ENCODE measurements around the gene C1QTNF6. TPM values are rescaled to one million over a fixed set of nuclear protein-coding genes. Genes with fewer than 3 reads are reported as not detected.
A peak's percentile ranks its signal among the peaks of the same experiment; 100 is the strongest.

Gene C1QTNF6
- total RNA-seq, 1 donor from 2014 or later: 5.3 TPM

- no peak for TF ChIP-seq CTCF (IDR thresholded peaks at IDR 0.05)
- H3K27ac ChIP-seq: no peak overlapping the region
- intact Hi-C loops (cut with DNase I): no loop called here
These were observed 36.8 kb upstream of the C1QTNF6 start for GRCh38 chr22:37224757-37225420.

GRCh38 chr22:37223965-37224551 is 36.0 kb upstream of the C1QTNF6 start:
- Histone ChIP-seq H3K9me3 (no peaks in the 10 kb centered on the region), H3K27ac (no peak overlapping the region), H3K36me3 (peaks cover 22% of the 10 kb centered on the region), H3K27me3 (ENCODE audit: low read depth) (peaks cover 4% of the 10 kb centered on the region), H3K4me1 (peaks cover 13% of the 10 kb centered on the region), H3K4me3 (no peak overlapping the region)
- DNase-seq (no peak), ATAC-seq (no peak)
- intact Hi-C loops (cut with DNase I): no loop called here
- TF ChIP-seq CTCF (IDR thresholded peaks at IDR 0.05): no peak

More at GRCh38 chr22:37224757-37225420, 36.8 kb upstream of the C1QTNF6 start:
- H3K4me1 ChIP-seq: peaks cover 22% of the 10 kb centered on the region
- H3K27me3 ChIP-seq (ENCODE audit: low read depth): no peaks in the 10 kb centered on the region
- no peak overlapping the region for H3K4me3 ChIP-seq
- ATAC-seq (no peak), DNase-seq (no peak)
- H3K36me3 ChIP-seq: peaks cover 22% of the 10 kb centered on the region
- H3K9me3 ChIP-seq: no peaks in the 10 kb centered on the region

- Histone ChIP-seq H3K4me1 (no peaks in the 10 kb centered on the region), H3K27me3 (ENCODE audit: low read depth) (peaks cover 4% of the 10 kb centered on the region), H3K4me3 (no peak overlapping the region), H3K9me3 (no peaks in the 10 kb centered on the region), H3K36me3 (peaks cover 16% of the 10 kb centered on the region), H3K27ac (peak overlapping the region; percentile 39)
- DNase-seq (no peak), ATAC-seq (no peak)
- TF ChIP-seq CTCF (IDR thresholded peaks at IDR 0.05): no peak
- intact Hi-C loops (cut with DNase I): no loop called here
These were observed 34.5 kb upstream of the C1QTNF6 start for GRCh38 chr22:37222440-37222971.

- Histone ChIP-seq H3K36me3 (peaks cover 16% of the 10 kb centered on the region), H3K27ac (peak overlapping the region; percentile 39), H3K4me1 (no peaks in the 10 kb centered on the region), H3K4me3 (no peak overlapping the region), H3K27me3 (ENCODE audit: low read depth) (peaks cover 4% of the 10 kb centered on the region), H3K9me3 (no peaks in the 10 kb centered on the region)
- DNase-seq: no peak
- intact Hi-C loops (cut with DNase I): no loop called here
- TF ChIP-seq CTCF (IDR thresholded peaks at IDR 0.05): no peak
- ATAC-seq: no peak
These were observed 33.6 kb upstream of the C1QTNF6 start for GRCh38 chr22:37221424-37222333.

GRCh38 chr22:37220543-37220981 is 32.5 kb upstream of the C1QTNF6 start:
- Histone ChIP-seq H3K27ac (no peak overlapping the region), H3K27me3 (ENCODE audit: low read depth) (peaks cover 4% of the 10 kb centered on the region), H3K9me3 (no peaks in the 10 kb centered on the region), H3K36me3 (peaks cover 7% of the 10 kb centered on the region), H3K4me3 (no peak overlapping the region), H3K4me1 (no peaks in the 10 kb centered on the region)
- intact Hi-C loops (cut with DNase I): no loop called here
- no peak for TF ChIP-seq CTCF (IDR thresholded peaks at IDR 0.05)
- no peak for ATAC-seq
- no peak for DNase-seq

All from lower lobe of right lung (tissue), 2 donors.